ENCODE results near the gene CACNA2D3.

Gene CACNA2D3

DNA sequence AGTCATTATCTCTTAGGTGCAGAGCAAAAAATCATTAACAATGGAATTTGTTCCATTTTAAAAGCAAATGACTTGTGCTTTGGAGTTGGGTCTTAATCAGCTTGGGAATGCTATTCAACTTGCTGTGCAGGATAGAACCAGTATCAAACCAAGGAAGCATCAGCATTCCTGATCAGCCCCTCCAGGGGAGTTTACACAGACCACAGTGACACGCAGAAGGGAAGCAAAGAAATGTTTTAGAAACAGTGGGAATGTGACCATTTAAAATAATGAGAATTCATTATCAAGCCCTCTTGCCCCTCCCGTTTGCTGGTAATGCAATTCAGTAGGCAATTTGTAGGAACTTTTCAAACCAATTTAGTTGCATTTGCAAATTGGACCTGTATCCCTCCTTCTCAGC is 650.4 kb downstream of the CACNA2D3 start:
- DNase-seq, result no peak

GRCh38 chr3:54773271-54773670 is 650.9 kb downstream of the CACNA2D3 start:
- no peak for DNase-seq

- DNase-seq, result no peak
Measured at GRCh38 chr3:54776601-54777000, 654.2 kb downstream of the CACNA2D3 start.

- DNase-seq, result no peak
Measured at GRCh38 chr3:54777141-54777540, 654.8 kb downstream of the CACNA2D3 start.

- no peak for DNase-seq
Measured at GRCh38 chr3:54780336-54780735, 658.0 kb downstream of the CACNA2D3 start.

- DNase-seq, result no peak
Measured at GRCh38 chr3:54781728-54782127, 659.4 kb downstream of the CACNA2D3 start.

DNA sequence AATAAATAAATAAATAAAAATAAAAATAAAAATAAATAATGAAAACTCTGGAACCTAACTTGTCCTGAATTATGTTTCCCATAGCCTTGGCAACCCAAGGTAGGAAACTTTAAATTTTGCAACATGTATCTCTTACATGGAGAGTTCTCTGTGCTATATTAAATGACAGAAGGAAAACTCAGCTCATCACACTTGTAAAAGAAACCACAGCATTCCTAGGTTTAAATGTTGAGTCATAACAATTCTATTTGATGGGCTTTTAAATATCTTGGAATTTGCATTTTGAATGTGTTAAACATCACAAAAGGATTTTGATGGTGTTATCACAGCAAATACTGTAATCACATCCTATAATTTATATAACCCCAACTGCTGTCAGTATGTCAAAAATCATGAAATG is 661.3 kb downstream of the CACNA2D3 start:
- DNase-seq, result no peak

DNA sequence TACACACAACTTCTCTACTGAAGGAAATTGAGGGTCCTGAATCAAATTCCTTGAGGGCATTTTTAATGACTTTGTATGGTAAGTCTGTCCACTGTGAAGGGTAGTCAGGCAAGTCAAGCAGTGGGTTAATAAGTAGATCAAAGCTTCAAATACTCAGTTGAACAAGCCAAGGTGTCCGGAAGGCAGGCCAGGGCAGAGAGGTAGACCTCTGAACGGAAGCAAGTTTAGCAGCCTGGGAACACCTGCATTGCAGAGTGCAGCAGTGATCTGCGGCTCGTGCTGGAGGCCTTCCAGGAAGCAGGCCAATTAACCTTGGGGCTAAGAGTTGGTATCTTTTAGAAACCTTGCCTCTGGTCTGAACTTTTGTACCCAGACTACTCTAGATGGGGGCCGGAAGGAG is 661.7 kb downstream of the CACNA2D3 start:
- DNase-seq, result no peak

DNA sequence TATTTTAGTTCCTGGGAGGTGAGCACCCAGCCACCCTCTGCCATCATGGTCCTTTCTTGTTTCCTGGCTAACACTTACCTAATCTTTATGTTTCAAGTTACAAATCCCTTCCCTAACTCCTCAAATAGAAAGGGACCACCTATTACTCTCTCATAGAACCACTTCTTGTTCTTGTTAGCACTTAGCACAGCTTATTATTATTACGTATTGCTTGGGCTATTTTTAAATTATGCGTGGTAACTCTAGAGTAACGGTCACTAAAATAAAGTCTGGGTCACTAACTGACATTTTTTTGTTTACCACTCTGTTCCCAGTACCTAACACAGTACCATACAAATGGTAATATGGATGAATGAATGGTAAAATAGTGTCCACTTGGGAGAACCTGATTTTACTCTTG is 663.6 kb downstream of the CACNA2D3 start:
- no peak for DNase-seq

DNA sequence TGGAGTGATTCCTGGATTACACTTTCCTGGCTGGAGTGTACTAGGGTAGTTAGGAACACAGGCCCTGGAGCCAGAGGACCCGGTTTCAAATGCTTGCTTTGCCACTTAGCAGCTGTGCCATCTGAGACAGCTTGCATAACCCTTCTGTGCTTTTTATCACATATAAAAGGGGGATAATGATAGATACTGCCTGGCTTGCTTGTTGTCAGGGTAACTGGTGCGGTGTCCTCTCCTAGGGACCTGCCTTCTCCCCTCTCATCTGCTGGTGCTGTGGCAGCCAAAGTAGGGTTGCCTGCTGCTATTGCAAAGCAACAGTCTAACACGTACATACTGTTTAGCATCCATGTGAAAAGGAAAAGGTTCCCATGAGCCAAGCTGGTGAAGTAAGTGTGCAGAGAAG is 667.7 kb downstream of the CACNA2D3 start:
- no peak for DNase-seq

- DNase-seq, result no peak
Measured at GRCh38 chr3:54791501-54792156, 669.3 kb downstream of the CACNA2D3 start.

DNA sequence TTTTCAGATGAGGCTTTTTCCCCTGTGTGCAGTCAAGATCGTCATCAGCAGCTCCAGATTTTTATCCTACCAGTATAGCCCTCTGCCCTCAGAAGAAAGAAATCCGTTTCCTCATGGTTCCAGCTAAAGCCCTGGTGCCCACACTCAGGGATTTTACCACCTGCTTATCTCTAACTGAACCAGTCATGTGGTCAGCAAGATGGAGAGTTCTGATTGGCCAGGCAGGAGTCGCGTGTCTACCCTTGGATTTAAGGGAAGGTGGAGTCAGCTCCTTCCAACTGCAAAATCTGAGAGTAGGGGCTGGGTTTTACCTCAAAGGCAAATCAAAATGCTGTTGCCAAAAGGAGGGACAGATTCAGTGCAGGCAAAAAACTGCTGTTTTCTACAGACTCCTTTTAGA is 670.2 kb downstream of the CACNA2D3 start:
- DNase-seq, result no peak

- DNase-seq, result no peak
Measured at GRCh38 chr3:54793171-54793570, 670.8 kb downstream of the CACNA2D3 start.

- DNase-seq, result no peak
Measured at GRCh38 chr3:54797111-54797510, 674.8 kb downstream of the CACNA2D3 start.

DNA sequence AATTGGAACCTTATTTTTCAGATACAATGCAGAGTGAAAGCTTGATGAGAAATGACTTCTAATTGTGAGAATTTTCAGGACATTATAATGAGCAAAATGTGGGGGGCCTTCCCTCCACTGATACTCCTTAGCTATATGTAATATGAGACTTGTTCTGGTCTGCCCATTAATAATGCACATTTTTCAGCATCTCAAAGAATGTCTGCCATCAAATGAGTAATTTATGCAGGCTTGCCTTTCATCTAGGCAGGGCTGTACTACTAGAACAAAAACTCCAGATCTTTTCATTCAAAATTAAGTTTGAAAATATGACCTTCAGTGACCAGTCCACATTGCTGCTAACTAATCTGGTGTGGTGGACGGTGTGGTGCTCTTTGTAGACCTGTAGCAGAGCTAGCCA is 678.1 kb downstream of the CACNA2D3 start:
- no peak for DNase-seq

DNA sequence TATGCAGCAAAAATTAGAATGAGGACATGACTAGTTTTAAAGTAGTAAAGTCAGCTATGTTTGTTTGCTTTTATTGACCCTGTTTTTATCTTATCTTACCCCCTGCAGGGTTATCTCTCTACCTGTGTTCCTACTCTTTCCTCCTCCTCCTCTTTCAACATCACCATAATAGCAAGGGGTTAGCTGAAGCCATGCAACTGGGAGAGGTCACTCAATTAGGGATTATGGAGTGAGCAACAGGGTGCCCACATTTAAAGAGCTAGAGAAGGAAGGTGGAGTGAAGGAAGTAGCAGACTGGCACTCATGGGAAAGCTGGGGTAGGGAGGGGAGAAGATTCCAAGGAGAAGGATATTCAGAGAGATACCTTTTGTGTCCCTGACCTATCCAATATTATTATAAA is 679.6 kb downstream of the CACNA2D3 start:
- no peak for DNase-seq

- no peak for DNase-seq
Measured at GRCh38 chr3:54810401-54810800, 688.0 kb downstream of the CACNA2D3 start.

DNA sequence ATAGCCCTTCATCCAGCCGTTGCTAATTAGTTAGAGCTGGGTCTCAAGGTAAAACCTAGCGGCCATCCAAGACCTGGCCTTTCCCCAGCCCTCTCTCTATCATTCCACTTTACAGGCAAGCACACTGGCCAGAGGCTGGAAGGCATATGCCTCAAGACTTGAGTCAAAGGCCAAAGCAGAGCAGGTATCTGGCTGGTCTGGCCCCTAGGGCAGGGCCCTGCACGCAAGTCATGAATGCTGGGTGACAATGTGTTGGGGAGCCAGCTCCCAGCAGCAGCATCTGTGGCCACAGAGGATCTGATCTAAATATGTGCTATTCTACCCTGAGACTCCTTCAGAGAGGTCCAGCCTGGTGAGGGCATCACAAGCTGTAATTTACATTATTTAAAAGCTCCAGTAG is 691.9 kb downstream of the CACNA2D3 start:
- no peak for DNase-seq

- DNase-seq, result no peak
Measured at GRCh38 chr3:54817628-54818027, 695.3 kb downstream of the CACNA2D3 start.

DNA sequence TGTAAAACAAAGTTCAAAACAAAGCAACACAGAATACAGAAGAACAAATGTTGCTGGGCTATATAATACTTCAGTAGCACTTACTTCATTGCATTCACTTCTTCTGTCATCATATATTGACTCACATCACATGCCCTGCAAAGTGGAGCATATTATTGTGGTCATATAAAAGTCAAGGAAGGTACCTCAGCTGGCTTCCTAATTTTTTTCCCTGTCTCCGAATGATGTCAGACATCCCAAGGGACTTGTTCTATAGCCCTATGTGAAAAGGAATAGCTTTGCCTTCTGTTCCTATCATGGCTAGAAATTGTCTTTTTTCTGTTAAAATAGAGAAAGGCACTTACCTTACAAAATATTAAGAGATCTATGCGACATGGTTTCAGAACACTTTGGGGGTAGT is 696.1 kb downstream of the CACNA2D3 start:
- DNase-seq, result no peak

DNA sequence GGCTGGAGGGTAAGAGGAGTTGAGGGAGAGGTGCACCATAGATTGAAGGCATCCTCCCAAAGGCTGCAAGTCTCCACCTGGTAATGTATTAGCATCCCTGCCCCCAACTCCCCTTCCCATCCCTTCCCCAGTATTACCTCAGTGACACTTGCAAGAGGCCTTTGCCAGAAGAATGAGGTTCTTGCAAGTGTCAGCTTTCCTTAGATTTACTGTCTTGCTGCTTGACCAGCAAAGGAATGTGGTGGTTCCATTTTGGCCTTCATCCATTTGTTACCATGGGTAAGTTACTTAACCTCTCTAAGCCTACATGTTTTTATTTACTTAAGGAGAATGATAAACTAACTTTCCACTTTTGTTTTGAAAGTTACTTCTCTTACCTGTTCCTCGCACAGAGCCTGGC is 696.6 kb downstream of the CACNA2D3 start:
- no peak for DNase-seq

- no peak for DNase-seq
Measured at GRCh38 chr3:54819946-54820345, 697.6 kb downstream of the CACNA2D3 start.

- no peak for DNase-seq
Measured at GRCh38 chr3:54822206-54822605, 699.9 kb downstream of the CACNA2D3 start.

- DNase-seq, result no peak
Measured at GRCh38 chr3:54826251-54826691, 703.9 kb downstream of the CACNA2D3 start.

DNA sequence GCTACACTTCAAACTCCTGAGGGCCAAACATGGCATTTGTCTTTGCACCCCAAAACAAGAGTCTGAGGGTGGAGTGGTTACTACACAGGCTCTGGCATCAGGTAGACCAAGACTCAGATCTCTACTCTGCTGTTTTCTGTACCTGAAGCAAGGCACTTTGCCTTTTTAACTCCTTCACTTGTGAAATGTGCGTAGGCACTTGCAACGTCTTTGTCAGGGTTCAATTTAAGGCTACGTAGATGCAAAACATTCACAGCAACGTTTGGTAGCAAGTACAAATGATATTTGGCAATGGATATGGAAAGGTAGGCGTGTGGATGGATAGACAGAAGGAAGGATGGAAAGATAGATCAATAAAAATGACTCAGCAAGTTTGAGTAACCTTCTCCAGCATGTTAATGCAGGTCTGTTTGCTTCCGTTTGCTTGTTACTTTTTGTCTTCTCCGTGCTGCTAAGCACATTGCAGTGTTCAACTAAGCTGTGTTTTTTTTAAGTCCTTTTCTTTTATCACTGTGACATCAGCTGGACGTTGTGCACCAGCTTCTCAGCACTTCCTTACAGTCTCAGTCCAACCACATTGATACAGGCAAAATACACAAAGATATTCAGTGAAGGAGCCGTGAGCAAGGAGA is 704.8 kb downstream of the CACNA2D3 start:
- no peak for DNase-seq

All from right forelimb (tissue), 1 donor.